ENCODE data around the gene DOCK2.

DNA sequence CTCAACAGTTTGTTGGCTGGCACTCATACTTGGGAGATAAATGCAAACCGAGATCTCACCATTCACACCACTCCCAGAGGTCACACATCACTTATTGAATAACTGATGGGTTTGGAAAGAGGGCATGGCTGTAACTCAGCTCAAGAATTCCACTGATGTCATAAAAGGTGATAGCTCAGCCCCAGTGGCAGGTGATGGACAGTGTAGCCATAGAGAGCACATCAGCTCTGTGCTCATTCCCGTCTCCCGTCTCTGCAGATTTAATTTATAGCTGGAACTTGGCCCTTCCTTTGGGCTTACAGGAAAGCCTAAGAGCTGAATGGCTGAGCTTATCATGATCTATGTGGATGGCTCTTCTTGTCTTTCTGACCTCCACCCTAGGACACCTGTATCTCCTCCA lies 283.4 kb downstream of the DOCK2 start:
- TF ChIP-seq, protein P1, sequence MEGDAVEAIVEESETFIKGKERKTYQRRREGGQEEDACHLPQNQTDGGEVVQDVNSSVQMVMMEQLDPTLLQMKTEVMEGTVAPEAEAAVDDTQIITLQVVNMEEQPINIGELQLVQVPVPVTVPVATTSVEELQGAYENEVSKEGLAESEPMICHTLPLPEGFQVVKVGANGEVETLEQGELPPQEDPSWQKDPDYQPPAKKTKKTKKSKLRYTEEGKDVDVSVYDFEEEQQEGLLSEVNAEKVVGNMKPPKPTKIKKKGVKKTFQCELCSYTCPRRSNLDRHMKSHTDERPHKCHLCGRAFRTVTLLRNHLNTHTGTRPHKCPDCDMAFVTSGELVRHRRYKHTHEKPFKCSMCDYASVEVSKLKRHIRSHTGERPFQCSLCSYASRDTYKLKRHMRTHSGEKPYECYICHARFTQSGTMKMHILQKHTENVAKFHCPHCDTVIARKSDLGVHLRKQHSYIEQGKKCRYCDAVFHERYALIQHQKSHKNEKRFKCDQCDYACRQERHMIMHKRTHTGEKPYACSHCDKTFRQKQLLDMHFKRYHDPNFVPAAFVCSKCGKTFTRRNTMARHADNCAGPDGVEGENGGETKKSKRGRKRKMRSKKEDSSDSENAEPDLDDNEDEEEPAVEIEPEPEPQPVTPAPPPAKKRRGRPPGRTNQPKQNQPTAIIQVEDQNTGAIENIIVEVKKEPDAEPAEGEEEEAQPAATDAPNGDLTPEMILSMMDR (conservative IDR thresholded peaks at IDR 0.05 in 1 of 2, IDR thresholded peaks at IDR 0.05 in 1 of 2; ENCODE audit: low read depth in 1 of 2, low read length in 2 of 2) = no peak
- TF ChIP-seq EZH2 (IDR thresholded peaks at IDR 0.05; ENCODE audit: low read length, missing control alignments) = no peak

Measured in fibroblast of lung (primary cell).